ENCODE results near the gene VAMP3.

Gene VAMP3

DNA sequence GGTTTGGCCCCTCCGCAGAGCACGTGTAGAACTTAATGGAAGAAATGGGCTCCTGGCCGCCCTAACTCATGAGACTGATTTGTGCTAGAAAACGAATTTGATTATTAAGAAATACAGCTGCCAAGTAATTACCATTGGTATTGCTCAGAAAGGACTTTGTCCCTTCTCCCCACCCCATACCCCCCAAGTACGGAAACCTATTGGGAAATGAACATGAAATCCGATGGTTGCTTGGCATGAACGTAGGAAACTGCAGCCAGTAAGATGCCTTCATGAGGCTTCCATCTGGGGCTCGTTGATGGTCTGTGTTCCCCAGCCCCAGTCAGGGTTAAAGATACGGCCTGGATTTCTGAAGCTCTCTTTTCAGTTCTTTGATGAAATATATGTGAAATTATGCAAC, 34.4 kb downstream of the VAMP3 start:
- Histone ChIP-seq H3K9me3 (ENCODE audit: control insufficient read depth, insufficient read depth, low read depth, low read length) (no peaks in the 10 kb centered on the region), H3K27ac (ENCODE audit: extremely low read depth, low read depth, low read length) (no peak overlapping the region), H3K4me1 (ENCODE audit: control insufficient read depth, insufficient read depth, low read length) (no peaks in the 10 kb centered on the region), H3K4me3 (ENCODE audit: low read depth, low read length) (no peak overlapping the region), H3K36me3 (ENCODE audit: control insufficient read depth in 2 of 2, insufficient read depth in 1 of 2, low read length in 2 of 2) (peaks cover 0 to 2% of the 10 kb centered on the region in 2 experiments; a peak in 2 of 3 replicates)
- ChIA-PET CTCF (interaction anchor here (0.6 to 1.6 kb wide), 2 partner anchors 8 to 16 kb away, joined by 3 to 4 read pairs; no protein-coding TSS in a partner anchor), POLR2A (no interaction called here)
- no peak for TF ChIP-seq ZNF239 (tag by site-specific recombination; IDR thresholded peaks at IDR 0.05)
- no peak for TF ChIP-seq ZNF157 (tag by site-specific recombination; IDR thresholded peaks at IDR 0.05)
- TF ChIP-seq MZF1 (tag by site-specific recombination; IDR thresholded peaks at IDR 0.05; ENCODE audit: borderline replicate concordance), result no peak
- TF ChIP-seq MYNN (tag by site-specific recombination; IDR thresholded peaks at IDR 0.05; ENCODE audit: borderline replicate concordance), result no peak
- TF ChIP-seq ZNF114 (tag by site-specific recombination; IDR thresholded peaks at IDR 0.05), result no peak
- no peak for TF ChIP-seq ZNF510 (tag by site-specific recombination; IDR thresholded peaks at IDR 0.05; ENCODE audit: insufficient replicate concordance)
- TF ChIP-seq ZNF391 (tag by site-specific recombination; IDR thresholded peaks at IDR 0.05; ENCODE audit: borderline replicate concordance, low read depth), result no peak
- TF ChIP-seq ZNF404 (tag by site-specific recombination; IDR thresholded peaks at IDR 0.05), result no peak
- TF ChIP-seq, protein P1, sequence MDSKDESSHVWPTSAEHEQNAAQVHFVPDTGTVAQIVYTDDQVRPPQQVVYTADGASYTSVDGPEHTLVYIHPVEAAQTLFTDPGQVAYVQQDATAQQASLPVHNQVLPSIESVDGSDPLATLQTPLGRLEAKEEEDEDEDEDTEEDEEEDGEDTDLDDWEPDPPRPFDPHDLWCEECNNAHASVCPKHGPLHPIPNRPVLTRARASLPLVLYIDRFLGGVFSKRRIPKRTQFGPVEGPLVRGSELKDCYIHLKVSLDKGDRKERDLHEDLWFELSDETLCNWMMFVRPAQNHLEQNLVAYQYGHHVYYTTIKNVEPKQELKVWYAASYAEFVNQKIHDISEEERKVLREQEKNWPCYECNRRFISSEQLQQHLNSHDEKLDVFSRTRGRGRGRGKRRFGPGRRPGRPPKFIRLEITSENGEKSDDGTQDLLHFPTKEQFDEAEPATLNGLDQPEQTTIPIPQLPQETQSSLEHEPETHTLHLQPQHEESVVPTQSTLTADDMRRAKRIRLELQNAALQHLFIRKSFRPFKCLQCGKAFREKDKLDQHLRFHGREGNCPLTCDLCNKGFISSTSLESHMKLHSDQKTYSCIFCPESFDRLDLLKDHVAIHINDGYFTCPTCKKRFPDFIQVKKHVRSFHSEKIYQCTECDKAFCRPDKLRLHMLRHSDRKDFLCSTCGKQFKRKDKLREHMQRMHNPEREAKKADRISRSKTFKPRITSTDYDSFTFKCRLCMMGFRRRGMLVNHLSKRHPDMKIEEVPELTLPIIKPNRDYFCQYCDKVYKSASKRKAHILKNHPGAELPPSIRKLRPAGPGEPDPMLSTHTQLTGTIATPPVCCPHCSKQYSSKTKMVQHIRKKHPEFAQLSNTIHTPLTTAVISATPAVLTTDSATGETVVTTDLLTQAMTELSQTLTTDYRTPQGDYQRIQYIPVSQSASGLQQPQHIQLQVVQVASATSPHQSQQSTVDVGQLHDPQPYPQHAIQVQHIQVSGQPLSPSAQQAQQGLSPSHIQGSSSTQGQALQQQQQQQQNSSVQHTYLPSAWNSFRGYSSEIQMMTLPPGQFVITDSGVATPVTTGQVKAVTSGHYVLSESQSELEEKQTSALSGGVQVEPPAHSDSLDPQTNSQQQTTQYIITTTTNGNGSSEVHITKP (tag by site-specific recombination; IDR thresholded peaks at IDR 0.05), result no peak
- TF ChIP-seq ZNF610 (tag by site-specific recombination; IDR thresholded peaks at IDR 0.05; ENCODE audit: borderline replicate concordance), result no peak
- TF ChIP-seq PRDM1 (tag by site-specific recombination; IDR thresholded peaks at IDR 0.05), result no peak
- TF ChIP-seq HOXC10 (CRISPR knock-in tag; IDR thresholded peaks at IDR 0.05), result no peak
- TF ChIP-seq ZNF24 (tag by site-specific recombination; IDR thresholded peaks at IDR 0.05), result no peak
- TF ChIP-seq ZNF473 (tag by site-specific recombination; IDR thresholded peaks at IDR 0.05), result no peak

DNA sequence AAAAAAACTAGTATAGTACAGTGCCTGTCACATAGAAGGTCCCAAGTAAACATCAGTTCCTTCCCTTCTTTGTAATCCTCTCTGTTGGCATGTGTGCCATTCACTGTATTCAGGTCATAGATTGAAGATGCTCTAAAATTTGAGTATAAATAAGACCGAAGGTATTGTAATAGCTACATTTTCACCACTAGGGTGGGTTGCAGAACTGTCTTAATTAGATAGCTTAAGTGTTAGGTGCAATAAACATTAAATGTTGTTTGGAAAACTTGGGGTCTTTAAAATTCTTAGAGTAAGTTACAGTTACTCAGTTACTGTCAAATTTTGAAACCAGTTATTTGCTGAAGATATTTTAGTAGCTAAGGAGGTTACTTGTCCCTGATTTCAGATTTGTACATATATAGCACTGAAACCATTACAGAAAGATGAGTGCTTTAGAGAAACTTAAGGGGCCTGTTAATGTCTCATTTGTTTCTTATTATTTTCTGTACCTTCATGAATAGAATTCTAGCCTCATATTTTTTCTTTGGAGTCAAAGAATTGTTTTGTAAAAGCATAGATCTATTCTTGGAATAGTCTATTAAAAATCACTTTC, 37.3 kb downstream of the VAMP3 start:
- ChIA-PET CTCF (interaction anchor here (0.6 to 2.0 kb wide), 19 partner anchors 9 to 1594 kb away, joined by 3 to 14 read pairs (median 4); no protein-coding TSS in a partner anchor), POLR2A (no interaction called here)
- no peak for TF ChIP-seq ZNF354C (tag by site-specific recombination; IDR thresholded peaks at IDR 0.05; ENCODE audit: borderline replicate concordance, low read depth)
- no peak for TF ChIP-seq ZNF423 (tag by site-specific recombination; IDR thresholded peaks at IDR 0.05)
- TF ChIP-seq YY2 (tag by site-specific recombination; IDR thresholded peaks at IDR 0.05), result no peak
- TF ChIP-seq, protein P2, sequence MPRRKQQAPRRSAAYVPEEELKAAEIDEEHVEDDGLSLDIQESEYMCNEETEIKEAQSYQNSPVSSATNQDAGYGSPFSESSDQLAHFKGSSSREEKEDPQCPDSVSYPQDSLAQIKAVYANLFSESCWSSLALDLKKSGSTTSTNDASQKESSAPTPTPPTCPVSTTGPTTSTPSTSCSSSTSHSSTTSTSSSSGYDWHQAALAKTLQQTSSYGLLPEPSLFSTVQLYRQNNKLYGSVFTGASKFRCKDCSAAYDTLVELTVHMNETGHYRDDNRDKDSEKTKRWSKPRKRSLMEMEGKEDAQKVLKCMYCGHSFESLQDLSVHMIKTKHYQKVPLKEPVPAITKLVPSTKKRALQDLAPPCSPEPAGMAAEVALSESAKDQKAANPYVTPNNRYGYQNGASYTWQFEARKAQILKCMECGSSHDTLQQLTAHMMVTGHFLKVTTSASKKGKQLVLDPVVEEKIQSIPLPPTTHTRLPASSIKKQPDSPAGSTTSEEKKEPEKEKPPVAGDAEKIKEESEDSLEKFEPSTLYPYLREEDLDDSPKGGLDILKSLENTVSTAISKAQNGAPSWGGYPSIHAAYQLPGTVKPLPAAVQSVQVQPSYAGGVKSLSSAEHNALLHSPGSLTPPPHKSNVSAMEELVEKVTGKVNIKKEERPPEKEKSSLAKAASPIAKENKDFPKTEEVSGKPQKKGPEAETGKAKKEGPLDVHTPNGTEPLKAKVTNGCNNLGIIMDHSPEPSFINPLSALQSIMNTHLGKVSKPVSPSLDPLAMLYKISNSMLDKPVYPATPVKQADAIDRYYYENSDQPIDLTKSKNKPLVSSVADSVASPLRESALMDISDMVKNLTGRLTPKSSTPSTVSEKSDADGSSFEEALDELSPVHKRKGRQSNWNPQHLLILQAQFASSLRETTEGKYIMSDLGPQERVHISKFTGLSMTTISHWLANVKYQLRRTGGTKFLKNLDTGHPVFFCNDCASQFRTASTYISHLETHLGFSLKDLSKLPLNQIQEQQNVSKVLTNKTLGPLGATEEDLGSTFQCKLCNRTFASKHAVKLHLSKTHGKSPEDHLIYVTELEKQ (tag by site-specific recombination; IDR thresholded peaks at IDR 0.05; ENCODE audit: borderline replicate concordance), result no peak
- no peak for TF ChIP-seq ZNF214 (tag by site-specific recombination; IDR thresholded peaks at IDR 0.05; ENCODE audit: borderline replicate concordance)
- TF ChIP-seq, protein P3, sequence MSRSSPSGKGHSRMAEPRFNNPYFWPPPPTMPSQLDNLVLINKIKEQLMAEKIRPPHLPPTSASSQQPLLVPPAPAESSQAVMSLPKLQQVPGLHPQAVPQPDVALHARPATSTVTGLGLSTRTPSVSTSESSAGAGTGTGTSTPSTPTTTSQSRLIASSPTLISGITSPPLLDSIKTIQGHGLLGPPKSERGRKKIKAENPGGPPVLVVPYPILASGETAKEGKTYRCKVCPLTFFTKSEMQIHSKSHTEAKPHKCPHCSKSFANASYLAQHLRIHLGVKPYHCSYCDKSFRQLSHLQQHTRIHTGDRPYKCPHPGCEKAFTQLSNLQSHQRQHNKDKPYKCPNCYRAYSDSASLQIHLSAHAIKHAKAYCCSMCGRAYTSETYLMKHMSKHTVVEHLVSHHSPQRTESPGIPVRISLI (tag by site-specific recombination; IDR thresholded peaks at IDR 0.05), result 0 out of 2 replicates have a peak, but pooled peaks have one; percentile 43
- TF ChIP-seq, protein P4, sequence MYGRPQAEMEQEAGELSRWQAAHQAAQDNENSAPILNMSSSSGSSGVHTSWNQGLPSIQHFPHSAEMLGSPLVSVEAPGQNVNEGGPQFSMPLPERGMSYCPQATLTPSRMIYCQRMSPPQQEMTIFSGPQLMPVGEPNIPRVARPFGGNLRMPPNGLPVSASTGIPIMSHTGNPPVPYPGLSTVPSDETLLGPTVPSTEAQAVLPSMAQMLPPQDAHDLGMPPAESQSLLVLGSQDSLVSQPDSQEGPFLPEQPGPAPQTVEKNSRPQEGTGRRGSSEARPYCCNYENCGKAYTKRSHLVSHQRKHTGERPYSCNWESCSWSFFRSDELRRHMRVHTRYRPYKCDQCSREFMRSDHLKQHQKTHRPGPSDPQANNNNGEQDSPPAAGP (tag by site-specific recombination; IDR thresholded peaks at IDR 0.05), result no peak
- no peak for TF ChIP-seq REPIN1 (tag by site-specific recombination; IDR thresholded peaks at IDR 0.05; ENCODE audit: low read depth)
- no peak for TF ChIP-seq ZNF175 (tag by site-specific recombination; IDR thresholded peaks at IDR 0.05)
- TF ChIP-seq ZNF654 (tag by site-specific recombination; IDR thresholded peaks at IDR 0.05; ENCODE audit: low read depth), result peak; percentile 58
- no peak for TF ChIP-seq OVOL3 (tag by site-specific recombination; IDR thresholded peaks at IDR 0.05)
- no peak for TF ChIP-seq ZNF138 (tag by site-specific recombination; IDR thresholded peaks at IDR 0.05; ENCODE audit: borderline replicate concordance)

More for the DNA sequence above, 37.3 kb downstream of the VAMP3 start:
- no peak overlapping the region for H3K4me3 ChIP-seq (ENCODE audit: low read depth, low read length)
- peaks cover 0 to 12% of the 10 kb centered on the region in 2 experiments; a peak in 1 of 3 replicates for H3K36me3 ChIP-seq (ENCODE audit: control insufficient read depth in 2 of 2, insufficient read depth in 1 of 2, low read length in 2 of 2)
- H3K4me1 ChIP-seq (ENCODE audit: control insufficient read depth, insufficient read depth, low read length), result no peaks in the 10 kb centered on the region
- H3K9me3 ChIP-seq (ENCODE audit: control insufficient read depth, insufficient read depth, low read depth, low read length), result no peaks in the 10 kb centered on the region
- no peak overlapping the region for H3K27ac ChIP-seq (ENCODE audit: extremely low read depth, low read depth, low read length)

Data from HEK293 (cell line).